HTR-8/SVneo (cell line): ENCODE measurements around the gene AQP1.

Source experiments
- DNase-seq: peaks from one replicate; pipeline ENCODE4 v3.0.0; 2011; ENCODE audit warnings: low spot score, mixed read lengths; ENCODE audit not compliant: insufficient read length
- FAIRE-seq: peaks from 2 replicates; lab custom pipeline; 2011; peaks lifted over from hg19 to GRCh38; lab: Jason Lieb, UNC

Gene AQP1

GRCh38 chr7:30880941-30881340 lies 30.7 kb upstream of the AQP1 start:
- FAIRE-seq (no peak), DNase-seq (no peak)

DNA sequence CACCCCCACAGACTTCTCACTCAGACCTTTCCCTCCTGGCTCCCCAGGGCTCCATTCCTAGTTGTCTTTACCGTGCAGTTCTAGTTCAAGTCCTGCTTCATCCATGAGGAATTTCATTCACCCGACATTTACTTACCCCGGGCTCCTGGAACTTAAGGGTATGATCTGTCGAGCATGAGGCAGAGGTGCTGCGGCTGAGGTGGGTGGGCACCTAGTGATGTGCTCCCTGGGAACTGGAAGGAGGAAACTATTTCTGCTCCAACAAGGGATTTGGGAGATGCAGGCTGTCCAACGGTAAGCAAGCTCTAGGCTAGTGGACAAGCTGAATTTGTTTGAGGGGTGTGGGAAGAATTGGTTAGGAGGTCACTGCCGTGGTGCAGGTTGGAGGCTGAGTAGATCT lies 30.2 kb upstream of the AQP1 start:
- DNase-seq = no peak
- no peak for FAIRE-seq

- no peak for FAIRE-seq
- DNase-seq = no peak
These were observed 26.8 kb upstream of the AQP1 start for GRCh38 chr7:30884881-30885280.

- DNase-seq (no peak), FAIRE-seq (no peak)
These were observed 25.0 kb upstream of the AQP1 start for GRCh38 chr7:30886608-30887011.

- FAIRE-seq = no peak
- no peak for DNase-seq
These were observed 24.2 kb upstream of the AQP1 start for GRCh38 chr7:30887464-30887872.

- FAIRE-seq (peak; percentile 62), DNase-seq (peak; percentile 69)
These were observed 22.9 kb upstream of the AQP1 start for GRCh38 chr7:30888747-30889146.

- DNase-seq (no peak), FAIRE-seq (no peak)
These were observed 21.4 kb upstream of the AQP1 start for GRCh38 chr7:30890226-30890625.

DNA sequence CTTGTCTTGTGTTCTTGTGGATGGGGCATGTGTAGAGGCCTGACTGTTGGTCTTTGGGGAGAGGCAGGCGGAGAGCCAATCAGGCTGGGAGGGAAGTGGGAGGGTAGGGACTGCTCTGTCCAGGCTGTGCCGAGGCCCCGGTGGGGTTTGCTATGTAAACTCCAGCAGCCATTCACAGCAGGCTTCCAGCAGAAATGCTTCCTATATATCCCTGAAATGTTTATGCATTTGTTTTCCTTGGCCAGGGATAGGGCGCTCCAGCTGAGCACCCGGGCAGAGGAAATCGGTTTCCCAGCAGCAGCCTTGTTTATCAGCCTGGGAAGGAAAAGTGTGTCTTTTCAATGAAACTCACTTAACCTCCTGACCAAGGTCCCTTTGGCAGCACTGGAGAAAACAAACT lies 18.3 kb upstream of the AQP1 start:
- no peak for FAIRE-seq
- DNase-seq = no peak

DNA sequence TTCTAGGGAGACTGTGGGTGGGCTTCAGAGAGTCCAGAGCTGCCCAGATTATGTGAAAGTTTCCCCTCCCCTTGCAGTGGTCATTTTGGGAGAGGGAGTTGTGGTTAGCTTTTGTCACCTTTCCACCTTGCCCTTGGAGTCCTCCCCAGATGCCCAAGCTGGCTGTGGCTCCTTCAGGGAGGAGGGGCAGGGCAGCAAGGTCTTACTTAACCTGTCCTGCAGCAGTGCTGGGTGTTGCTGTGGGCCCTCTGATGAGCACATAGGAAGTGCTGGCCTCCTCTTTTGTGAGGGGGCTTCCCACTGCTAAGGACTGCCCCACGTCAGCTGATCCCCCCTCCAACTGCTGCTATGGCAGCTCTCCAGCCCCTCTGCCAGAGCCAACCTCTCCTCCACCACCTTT lies 17.6 kb upstream of the AQP1 start:
- no peak for FAIRE-seq

GRCh38 chr7:30894866-30895605 lies 16.6 kb upstream of the AQP1 start:
- DNase-seq = no peak

More for the DNA sequence above, 17.6 kb upstream of the AQP1 start:
- DNase-seq = no peak

DNA sequence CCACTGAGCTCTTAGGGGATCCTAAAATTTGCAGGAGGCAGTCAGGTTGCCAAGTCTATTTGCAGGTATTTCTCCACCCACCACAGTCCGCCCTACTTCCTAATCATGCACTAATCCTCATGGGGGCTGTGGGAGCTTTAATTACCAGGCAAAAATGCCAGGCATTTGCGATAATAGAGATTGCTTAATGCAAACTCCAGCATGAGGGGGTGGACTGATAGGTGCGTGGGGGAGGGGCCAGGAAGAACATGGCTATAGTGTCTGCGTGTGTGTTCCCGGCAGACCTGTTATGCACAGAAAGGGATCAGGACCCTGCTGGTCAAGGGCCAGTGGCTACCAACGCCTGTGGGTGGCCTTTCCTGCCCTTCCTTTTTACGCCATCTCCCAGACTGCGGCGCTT lies 15.6 kb upstream of the AQP1 start:
- FAIRE-seq = no peak

More at GRCh38 chr7:30894866-30895605, 16.6 kb upstream of the AQP1 start:
- FAIRE-seq = no peak

GRCh38 chr7:30896783-30897637 lies 14.6 kb upstream of the AQP1 start:
- no peak for DNase-seq
- no peak for FAIRE-seq

More for the DNA sequence above, 15.6 kb upstream of the AQP1 start:
- no peak for DNase-seq

DNA sequence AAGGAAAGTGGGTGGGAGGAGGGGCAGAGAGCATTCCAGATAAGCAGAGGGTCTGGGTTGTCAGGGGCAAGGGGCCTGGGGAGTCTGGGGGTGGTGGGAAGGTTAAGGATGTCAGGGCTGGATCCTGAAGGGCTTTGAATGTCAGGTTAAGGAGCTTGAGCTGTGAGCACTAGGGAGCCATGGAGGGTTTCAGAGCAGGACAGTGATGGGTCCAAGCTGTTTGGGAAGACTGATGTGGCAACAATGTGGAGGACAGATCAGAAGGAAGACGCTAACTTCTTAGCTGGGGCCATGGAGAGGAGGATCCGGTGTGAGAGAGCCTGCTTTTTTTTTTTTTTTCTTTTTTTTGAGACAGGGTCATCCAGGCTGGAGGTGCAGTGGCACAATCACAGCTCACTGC lies 13.9 kb upstream of the AQP1 start:
- no peak for FAIRE-seq
- DNase-seq = no peak

GRCh38 chr7:30898411-30898810 lies 13.2 kb upstream of the AQP1 start:
- DNase-seq (no peak), FAIRE-seq (no peak)

DNA sequence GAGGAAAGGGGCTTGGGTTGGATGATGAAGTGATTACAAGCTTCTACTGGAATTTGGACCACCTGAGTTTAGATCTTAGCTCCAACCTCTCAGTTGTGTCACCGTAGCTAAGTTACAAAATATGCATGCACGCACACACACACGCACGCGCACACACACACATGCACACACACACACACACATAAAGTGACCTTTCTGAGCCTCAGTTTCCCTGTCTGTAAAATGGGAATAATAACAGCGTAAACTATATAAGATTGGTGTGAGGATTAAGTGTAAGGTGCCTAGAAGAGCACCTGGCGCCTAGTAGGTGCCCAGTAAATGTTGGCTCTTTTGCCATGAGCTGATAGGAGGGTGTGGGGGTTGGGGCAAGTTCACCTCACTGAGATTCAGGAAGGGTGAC lies 12.6 kb upstream of the AQP1 start:
- FAIRE-seq = no peak

DNA sequence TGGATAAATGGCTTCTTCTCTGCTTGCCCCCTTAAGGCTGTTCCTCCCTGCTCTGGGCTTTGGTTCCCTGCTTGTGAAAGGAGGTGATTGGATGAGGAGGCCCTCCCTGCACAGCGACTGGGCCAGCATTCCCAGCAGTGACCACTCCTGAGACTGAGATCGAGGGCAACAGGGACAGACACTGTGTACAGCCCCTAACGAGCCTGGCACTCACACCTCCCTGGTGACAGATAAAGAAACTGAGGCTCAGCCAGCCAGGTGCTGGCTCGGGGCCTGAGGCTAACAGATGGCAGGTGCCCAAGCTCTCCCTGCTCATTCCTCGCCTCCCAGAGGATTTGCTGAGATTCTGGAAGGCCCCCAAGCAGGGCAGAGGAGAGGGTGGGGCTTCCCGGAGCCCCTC lies 12.0 kb upstream of the AQP1 start:
- no peak for FAIRE-seq
- DNase-seq = no peak

More for the DNA sequence above, 12.6 kb upstream of the AQP1 start:
- no peak for DNase-seq

GRCh38 chr7:30900053-30900452 lies 11.6 kb upstream of the AQP1 start:
- no peak for FAIRE-seq
- DNase-seq = no peak

- no peak for DNase-seq
- no peak for FAIRE-seq
These were observed 10.8 kb upstream of the AQP1 start for GRCh38 chr7:30900803-30901362.

DNA sequence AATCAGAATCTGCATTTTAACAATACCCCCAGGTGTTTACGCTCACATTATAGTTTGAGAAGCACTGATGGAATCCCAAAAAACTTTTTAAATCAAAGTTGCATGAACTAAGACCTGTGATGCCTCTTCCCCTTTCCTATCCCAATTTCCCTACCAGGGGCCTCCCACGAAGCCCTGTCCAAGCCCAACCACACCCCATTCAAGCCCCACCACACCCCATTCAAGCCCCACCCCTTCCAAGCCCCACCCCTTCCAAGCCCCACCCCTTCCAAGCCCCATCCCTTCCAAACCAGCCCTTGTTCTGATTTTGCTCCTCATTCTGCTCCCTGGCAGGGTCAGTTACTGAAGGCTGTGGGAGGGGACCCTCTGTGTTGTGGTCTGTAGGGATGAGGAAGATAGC lies 9.8 kb upstream of the AQP1 start:
- FAIRE-seq = no peak
- no peak for DNase-seq

DNA sequence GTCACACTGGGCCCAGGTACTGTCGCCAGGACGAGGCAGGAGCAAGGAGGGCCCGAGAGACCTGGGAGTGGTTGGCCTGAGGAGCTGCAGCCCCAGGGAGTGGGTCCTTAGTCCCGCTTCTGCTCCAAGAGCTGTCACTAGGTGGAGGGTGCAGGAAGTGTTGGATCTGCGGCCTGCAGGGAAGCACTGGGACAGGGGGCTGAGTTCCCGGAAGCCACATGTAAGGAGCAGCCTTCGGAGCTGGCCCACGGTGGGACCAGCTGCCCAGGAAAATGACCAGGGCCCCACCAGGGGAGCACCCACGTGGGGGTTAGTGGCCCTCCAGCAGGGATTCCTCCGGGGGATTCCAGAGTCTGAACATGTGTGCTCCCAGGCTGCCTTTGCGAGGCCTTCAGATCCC lies 9.2 kb upstream of the AQP1 start:
- FAIRE-seq = no peak
- DNase-seq = no peak

DNA sequence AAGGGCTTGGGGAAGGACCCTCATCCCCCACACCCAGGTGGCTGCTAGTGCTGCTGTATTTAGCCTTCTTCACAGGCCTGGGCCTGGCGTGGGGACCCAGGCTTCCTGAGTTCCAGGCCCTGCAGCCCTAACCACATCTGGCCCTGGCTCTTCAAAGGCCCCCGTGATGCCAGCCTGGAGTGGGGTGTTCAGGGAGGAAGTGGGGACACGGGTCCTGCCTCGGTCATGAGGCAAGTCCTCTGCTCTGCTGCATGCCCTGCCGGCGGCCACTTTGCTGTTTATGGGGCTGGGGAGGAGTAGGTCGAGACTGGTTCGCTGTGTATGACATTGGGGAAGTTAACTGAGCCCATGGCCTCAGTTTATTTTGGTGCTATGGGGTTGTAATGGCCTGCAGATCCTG lies 8.5 kb upstream of the AQP1 start:
- FAIRE-seq (no peak), DNase-seq (no peak)
